HFF-Myc (cell line): ENCODE measurements around the gene FYB1.
"Not testable (repeated sequence)": the region's sequence is repeated elsewhere in the genome, so short reads cannot be mapped to it uniquely, and the experiment has no call there.

ENCODE experiments used
- DNase-seq: peaks from one replicate; pipeline ENCODE4 v3.0.0-alpha.2; 2011; ENCODE audit warnings: low read depth; ENCODE audit errors: extremely low read depth
- H3K4me3 ChIP-seq: replicated peaks from 2 replicates; pipeline ENCODE4 v1.5.1; 2011; ENCODE audit warnings: low read depth, mild to moderate bottlenecking, control low read depth, low read length
- TF ChIP-seq, protein P1 (sequence below): IDR thresholded peaks from 2 replicates; pipeline ENCODE4 v1.5.1; 2012; ENCODE audit warnings: mild to moderate bottlenecking, low read depth, low read length, control low read depth; ENCODE audit errors: missing control alignments

The FYB1 gene

DNA sequence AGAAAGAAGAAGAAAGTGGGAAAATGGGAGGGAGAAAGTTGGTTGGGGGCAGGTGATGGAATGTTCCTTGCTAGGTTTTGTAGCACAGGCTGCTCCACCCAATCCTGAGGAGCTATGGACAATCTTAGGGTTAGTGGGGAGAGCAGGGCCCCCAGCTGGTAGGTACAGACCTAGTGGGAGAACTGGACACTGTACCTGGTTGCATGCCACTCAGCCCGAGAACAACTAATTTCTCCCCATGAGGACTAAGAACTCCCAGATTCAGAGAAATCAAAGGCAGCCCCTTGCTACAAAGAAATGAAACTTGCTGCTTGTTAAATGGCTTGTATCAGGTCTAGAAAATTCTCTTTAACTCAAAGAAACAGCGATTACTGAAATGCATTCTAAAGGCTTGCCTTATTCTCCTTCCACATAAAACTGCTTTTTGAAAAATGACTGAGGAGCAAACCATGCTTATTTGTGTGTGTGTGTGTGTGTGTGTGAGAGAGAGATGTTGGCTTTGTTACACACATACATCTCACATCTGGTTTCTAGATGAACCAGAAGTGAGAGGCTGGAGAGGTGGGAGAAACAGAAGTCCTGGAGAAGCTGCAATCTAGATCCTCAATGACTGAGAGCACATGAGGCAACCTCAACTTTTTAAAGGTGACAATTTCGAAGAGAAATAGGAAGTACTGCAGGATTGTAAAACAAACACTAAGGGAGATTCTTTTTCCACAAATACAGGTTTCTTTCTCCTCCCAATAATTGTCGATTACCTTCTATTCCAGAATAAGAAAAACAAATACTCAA, 28.9 kb downstream of the FYB1 start:
- no peak for DNase-seq

DNA sequence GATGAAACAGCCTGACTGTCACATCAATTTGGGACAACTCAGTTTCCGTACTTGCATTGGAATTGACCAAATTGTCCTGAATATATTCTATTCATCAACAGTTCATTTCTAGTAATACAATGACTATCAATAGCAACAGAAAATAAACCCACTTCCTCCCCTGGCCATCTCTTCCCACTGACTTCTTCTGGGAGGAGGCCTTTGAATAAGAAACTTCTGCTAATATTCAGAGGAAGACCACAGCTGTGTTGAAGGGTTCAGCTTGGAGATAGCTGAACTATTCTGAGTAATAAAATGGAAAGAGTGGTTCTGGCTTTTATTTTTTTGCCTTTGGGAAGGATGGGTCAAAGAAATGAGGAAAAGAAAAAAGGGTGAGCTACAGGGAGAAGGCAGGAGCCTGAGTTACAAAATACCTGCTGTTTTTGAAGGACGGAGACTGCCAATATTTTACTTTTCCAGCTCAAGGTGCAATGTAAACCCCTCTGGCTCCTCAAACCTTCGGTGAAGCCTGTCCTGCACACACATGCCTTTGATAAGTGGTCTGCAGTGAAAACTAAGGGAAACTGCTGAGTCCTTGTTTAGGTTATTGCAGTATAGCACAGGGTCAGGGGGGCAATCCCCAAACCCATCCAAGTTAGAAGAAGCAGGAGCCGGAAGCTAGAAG, 29.9 kb downstream of the FYB1 start:
- H3K4me3 ChIP-seq: no peak overlapping the region
- no peak for DNase-seq
- TF ChIP-seq, protein P1, sequence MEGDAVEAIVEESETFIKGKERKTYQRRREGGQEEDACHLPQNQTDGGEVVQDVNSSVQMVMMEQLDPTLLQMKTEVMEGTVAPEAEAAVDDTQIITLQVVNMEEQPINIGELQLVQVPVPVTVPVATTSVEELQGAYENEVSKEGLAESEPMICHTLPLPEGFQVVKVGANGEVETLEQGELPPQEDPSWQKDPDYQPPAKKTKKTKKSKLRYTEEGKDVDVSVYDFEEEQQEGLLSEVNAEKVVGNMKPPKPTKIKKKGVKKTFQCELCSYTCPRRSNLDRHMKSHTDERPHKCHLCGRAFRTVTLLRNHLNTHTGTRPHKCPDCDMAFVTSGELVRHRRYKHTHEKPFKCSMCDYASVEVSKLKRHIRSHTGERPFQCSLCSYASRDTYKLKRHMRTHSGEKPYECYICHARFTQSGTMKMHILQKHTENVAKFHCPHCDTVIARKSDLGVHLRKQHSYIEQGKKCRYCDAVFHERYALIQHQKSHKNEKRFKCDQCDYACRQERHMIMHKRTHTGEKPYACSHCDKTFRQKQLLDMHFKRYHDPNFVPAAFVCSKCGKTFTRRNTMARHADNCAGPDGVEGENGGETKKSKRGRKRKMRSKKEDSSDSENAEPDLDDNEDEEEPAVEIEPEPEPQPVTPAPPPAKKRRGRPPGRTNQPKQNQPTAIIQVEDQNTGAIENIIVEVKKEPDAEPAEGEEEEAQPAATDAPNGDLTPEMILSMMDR: no peak

More for the DNA sequence above, 28.9 kb downstream of the FYB1 start:
- TF ChIP-seq, protein P1: no peak
- no peak overlapping the region for H3K4me3 ChIP-seq

- TF ChIP-seq, protein P1: no peak
- no peak for DNase-seq
- H3K4me3 ChIP-seq: no peak overlapping the region
Measured at GRCh38 chr5:39187831-39188731, 31.3 kb downstream of the FYB1 start.

GRCh38 chr5:39186722-39187539, 32.4 kb downstream of the FYB1 start:
- no peak for DNase-seq
- TF ChIP-seq, protein P1: no peak
- no peak overlapping the region for H3K4me3 ChIP-seq

DNA sequence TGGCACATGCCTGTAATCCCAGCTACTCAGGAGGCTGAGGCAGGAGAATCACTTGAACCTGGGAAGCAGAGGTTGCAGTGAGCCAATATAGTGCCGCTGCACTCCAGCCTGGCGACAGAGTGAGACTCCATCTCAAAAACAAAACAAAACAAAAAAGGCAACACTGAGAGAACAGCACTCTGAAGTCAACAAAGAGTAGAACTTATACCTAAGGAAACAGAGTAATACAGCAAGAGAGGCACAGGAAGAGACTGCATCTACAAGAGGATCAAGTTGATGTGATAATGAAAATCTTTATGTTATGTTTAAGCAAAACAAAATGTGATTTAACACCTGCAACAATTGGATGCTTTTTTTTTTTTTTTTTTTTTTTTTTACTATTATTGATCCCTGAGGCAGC, 33.1 kb downstream of the FYB1 start:
- no peak overlapping the region for H3K4me3 ChIP-seq
- no peak for DNase-seq
- TF ChIP-seq, protein P1: no peak

DNA sequence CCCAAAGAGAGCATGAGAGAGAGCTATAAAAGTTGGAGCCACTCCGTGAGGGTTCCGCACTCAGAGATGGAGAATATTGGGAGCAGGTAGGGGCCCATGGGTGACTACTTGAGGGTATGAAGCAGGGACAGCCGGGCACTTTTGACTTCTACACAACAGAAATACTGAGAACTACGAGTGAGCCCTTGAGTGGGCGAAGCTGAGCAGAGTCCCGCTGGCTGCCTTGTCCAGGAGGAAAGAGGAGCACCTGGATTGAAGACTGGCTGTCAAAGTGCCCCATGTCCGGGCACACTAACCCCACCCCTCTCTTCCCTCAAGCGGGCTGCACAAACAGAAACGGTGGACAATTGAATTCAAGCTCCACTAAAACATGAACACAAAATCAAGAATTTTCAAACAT, 33.6 kb downstream of the FYB1 start:
- no peak overlapping the region for H3K4me3 ChIP-seq
- no peak for DNase-seq
- TF ChIP-seq, protein P1: no peak

- DNase-seq, H3K4me3 ChIP-seq: not testable (repeated sequence)
Measured at GRCh38 chr5:39179561-39179960, 39.8 kb downstream of the FYB1 start.
